HepG2 (cell line): ENCODE data around the gene ZDHHC19. TPM values are rescaled to one million over a fixed set of nuclear protein-coding genes. Genes with fewer than 3 reads are reported as not detected.

ENCODE experiments used
- ATAD3A ChIP-seq: sonication (generic); formaldehyde crosslinking; IDR thresholded peaks from 2 replicates; pipeline ENCODE4 v1.4.0; 2020; ENCODE audit warnings: missing genetic modification reagents
- ATF4 ChIP-seq, 2 experiments: fragments of 450-650 bp in 1 of 2; sonication (generic) in 1 of 2; formaldehyde crosslinking; IDR thresholded peaks; 2 replicates each; pipeline versions ENCODE4 v1.5.0 to v1.8.0; 2020 to 2022; ENCODE audit warnings: mild to moderate bottlenecking in 1 of 2, missing genetic modification reagents in 1 of 2
- CREB3 ChIP-seq: sonication (generic); formaldehyde crosslinking; IDR thresholded peaks from 2 replicates; pipeline ENCODE4 v1.5.0; 2020; ENCODE audit warnings: missing genetic modification reagents
- GZF1 ChIP-seq: sonication (generic); formaldehyde crosslinking; IDR thresholded peaks from 2 replicates; pipeline ENCODE4 v1.5.1; 2020; ENCODE audit warnings: mild to moderate bottlenecking, missing genetic modification reagents
- HDAC2 ChIP-seq: sonication (generic); formaldehyde crosslinking; IDR thresholded peaks from 2 replicates; pipeline ENCODE4 v1.4.0; 2020; ENCODE audit warnings: missing genetic modification reagents
- JDP2 ChIP-seq: sonication (generic); formaldehyde crosslinking; IDR thresholded peaks from 2 replicates; pipeline ENCODE4 v1.8.1; 2022; ENCODE audit warnings: missing genetic modification reagents, borderline replicate concordance
- RNF2 ChIP-seq: fragments of 450-650 bp; conservative IDR thresholded peaks from 2 replicates; pipeline ENCODE4 v1.6.1; 2016; ENCODE audit warnings: low read depth
- TAF15 ChIP-seq: fragments of 200-400 bp; formaldehyde crosslinking; IDR thresholded peaks from one replicate; pipeline ENCODE4 v1.6.1; 2018; ENCODE audit warnings: mild to moderate bottlenecking, low read depth, low read length; ENCODE audit not compliant: poor library complexity, severe bottlenecking
- TCF7L2 ChIP-seq: IDR thresholded peaks from 2 replicates; pipeline ENCODE4 v1.6.1; 2011; ENCODE audit warnings: mild to moderate bottlenecking, low read depth, low read length, moderate library complexity
- ZFP62 ChIP-seq: sonication (generic); formaldehyde crosslinking; IDR thresholded peaks from 2 replicates; pipeline ENCODE4 v1.4.0; 2020; ENCODE audit warnings: missing genetic modification reagents
- ZFP91 ChIP-seq: sonication (generic); formaldehyde crosslinking; IDR thresholded peaks from 2 replicates; pipeline ENCODE4 v1.9.0; 2022; ENCODE audit warnings: missing genetic modification reagents, mild to moderate bottlenecking, borderline replicate concordance
- ZNF709 ChIP-seq: sonication (generic); formaldehyde crosslinking; IDR thresholded peaks from 2 replicates; pipeline ENCODE4 v1.5.0; 2020; ENCODE audit warnings: mild to moderate bottlenecking, missing genetic modification reagents
- polyA plus RNA-seq, 8 experiments: library from polyadenylated mRNA; depleted of rRNA in 3 of 8; stranded (reverse) in 7 of 8; unstranded in 1 of 8; fragments of >200 nt; fragmentation: Illumina TruSeq in 4 of 8; extraction: Trizol in 4 of 8; gene quantifications; 2 replicates each; pipeline versions ENCODE4 v1.2.1 to v1.2.3, GENCODE V29; 2011 to 2016; ENCODE audit warnings: low read depth in 4 of 8, missing spikeins in 1 of 8, mixed read lengths in 1 of 8; ENCODE audit not compliant: insufficient read depth in 1 of 8
- total RNA-seq, 5 experiments: library from RNA; depleted of rRNA; stranded (reverse); fragments of >200 nt; fragmentation: Illumina TruSeq; extraction: Trizol; gene quantifications; 2 replicates each; pipeline ENCODE4 v1.2.3, GENCODE V29; 2016; ENCODE audit warnings: low read depth in 1 of 5
- TF ChIP-seq, protein P1 (sequence below): sonication (generic); formaldehyde crosslinking; IDR thresholded peaks from 2 replicates; pipeline ENCODE4 v1.4.0; 2020; ENCODE audit warnings: missing genetic modification reagents, mild to moderate bottlenecking, borderline replicate concordance
- TF ChIP-seq, protein P2 (sequence below): sonication (generic); formaldehyde crosslinking; conservative IDR thresholded peaks from 2 replicates; pipeline ENCODE4 v1.8.0; 2022; ENCODE audit warnings: mild to moderate bottlenecking, moderate library complexity, missing genetic modification reagents

Gene ZDHHC19
- total and polyA plus RNA-seq, 2 of the 13 experiments (the other 11 are each of a cell fraction or from before 2014, with no cell fraction given) = 0.22 to 0.53 TPM

GRCh38 chr3:196227629-196228493 is 16.7 kb upstream of the ZDHHC19 start (continued):
- TF ChIP-seq ATF4 (CRISPR knock-in tag; IDR thresholded peaks at IDR 0.05) (no peak), TAF15 (no peak), ZFP62 (no peak), ZNF709 (CRISPR knock-in tag) (0 out of 2 replicates have a peak, but pooled peaks have one; percentile 40), CREB3 (no peak), JDP2 (no peak), ATAD3A (CRISPR knock-in tag) (no peak), GZF1 (CRISPR knock-in tag) (no peak), TCF7L2 (no peak), RNF2 (0 out of 2 replicates have a peak, but pooled peaks have one; percentile 42), ZFP91 (CRISPR knock-in tag) (peak; percentile 42; the same call in 1 of the 2 replicates), HDAC2 (peak; percentile 73)
- TF ChIP-seq, protein P1, sequence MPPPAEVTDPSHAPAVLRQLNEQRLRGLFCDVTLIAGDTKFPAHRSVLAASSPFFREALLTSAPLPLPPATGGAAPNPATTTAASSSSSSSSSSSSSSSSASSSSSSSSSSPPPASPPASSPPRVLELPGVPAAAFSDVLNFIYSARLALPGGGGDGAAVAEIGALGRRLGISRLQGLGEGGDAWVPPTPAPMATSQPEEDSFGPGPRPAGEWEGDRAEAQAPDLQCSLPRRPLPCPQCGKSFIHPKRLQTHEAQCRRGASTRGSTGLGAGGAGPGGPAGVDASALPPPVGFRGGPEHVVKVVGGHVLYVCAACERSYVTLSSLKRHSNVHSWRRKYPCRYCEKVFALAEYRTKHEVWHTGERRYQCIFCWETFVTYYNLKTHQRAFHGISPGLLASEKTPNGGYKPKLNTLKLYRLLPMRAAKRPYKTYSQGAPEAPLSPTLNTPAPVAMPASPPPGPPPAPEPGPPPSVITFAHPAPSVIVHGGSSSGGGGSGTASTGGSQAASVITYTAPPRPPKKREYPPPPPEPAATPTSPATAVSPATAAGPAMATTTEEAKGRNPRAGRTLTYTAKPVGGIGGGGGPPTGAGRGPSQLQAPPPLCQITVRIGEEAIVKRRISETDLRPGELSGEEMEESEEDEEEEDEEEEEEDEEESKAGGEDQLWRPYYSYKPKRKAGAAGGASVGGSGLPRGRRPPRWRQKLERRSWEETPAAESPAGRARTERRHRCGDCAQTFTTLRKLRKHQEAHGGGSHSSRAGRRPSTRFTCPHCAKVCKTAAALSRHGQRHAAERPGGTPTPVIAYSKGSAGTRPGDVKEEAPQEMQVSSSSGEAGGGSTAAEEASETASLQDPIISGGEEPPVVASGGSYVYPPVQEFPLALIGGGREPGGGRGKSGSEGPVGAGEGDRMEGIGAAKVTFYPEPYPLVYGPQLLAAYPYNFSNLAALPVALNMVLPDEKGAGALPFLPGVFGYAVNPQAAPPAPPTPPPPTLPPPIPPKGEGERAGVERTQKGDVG (CRISPR knock-in tag) = 0 out of 2 replicates have a peak, but pooled peaks have one; percentile 19
- TF ChIP-seq, protein P2, sequence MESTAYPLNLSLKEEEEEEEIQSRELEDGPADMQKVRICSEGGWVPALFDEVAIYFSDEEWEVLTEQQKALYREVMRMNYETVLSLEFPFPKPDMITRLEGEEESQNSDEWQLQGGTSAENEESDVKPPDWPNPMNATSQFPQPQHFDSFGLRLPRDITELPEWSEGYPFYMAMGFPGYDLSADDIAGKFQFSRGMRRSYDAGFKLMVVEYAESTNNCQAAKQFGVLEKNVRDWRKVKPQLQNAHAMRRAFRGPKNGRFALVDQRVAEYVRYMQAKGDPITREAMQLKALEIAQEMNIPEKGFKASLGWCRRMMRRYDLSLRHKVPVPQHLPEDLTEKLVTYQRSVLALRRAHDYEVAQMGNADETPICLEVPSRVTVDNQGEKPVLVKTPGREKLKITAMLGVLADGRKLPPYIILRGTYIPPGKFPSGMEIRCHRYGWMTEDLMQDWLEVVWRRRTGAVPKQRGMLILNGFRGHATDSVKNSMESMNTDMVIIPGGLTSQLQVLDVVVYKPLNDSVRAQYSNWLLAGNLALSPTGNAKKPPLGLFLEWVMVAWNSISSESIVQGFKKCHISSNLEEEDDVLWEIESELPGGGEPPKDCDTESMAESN (CRISPR knock-in tag) = 0 out of 2 replicates have a peak, but pooled peaks have one; percentile 47
